ENCODE measurements around the gene TNFAIP8L3.
"Not testable (repeated sequence)": the region's sequence is repeated elsewhere in the genome, so short reads cannot be mapped to it uniquely, and the experiment has no call there.

Gene TNFAIP8L3

GRCh38 chr15:51094606-51095569 is at the start of gene TNFAIP8L3:
TNFAIP8L3 (minus strand) TSS chr15:51094906; CDS start chr15:51094595, 311 bp downstream.
- in situ Hi-C loops (cut with MboI; ENCODE audit: low pct_unique_long_range_greater_than_20kb, low sequenced_read_pairs): no loop called here
- DNase-seq: no peak

GRCh38 chr15:51144021-51144532 is 49.4 kb upstream of the TNFAIP8L3 start:
- in situ Hi-C loops (cut with MboI; ENCODE audit: low pct_unique_long_range_greater_than_20kb, low sequenced_read_pairs): no loop called here
- DNase-seq: no peak

- in situ Hi-C loops (cut with MboI; ENCODE audit: low pct_unique_long_range_greater_than_20kb, low sequenced_read_pairs); DNase-seq: not testable (repeated sequence)
Measured at GRCh38 chr15:51140347-51140746, 45.6 kb upstream of the TNFAIP8L3 start.

GRCh38 chr15:51139091-51139490 is 44.4 kb upstream of the TNFAIP8L3 start:
- no peak for DNase-seq
- in situ Hi-C loops (cut with MboI; ENCODE audit: low pct_unique_long_range_greater_than_20kb, low sequenced_read_pairs): no loop called here

- DNase-seq: no peak
- in situ Hi-C loops (cut with MboI; ENCODE audit: low pct_unique_long_range_greater_than_20kb, low sequenced_read_pairs): no loop called here
Measured at GRCh38 chr15:51137880-51138430, 43.2 kb upstream of the TNFAIP8L3 start.

GRCh38 chr15:51137024-51137423 is 42.3 kb upstream of the TNFAIP8L3 start:
- in situ Hi-C loops (cut with MboI; ENCODE audit: low pct_unique_long_range_greater_than_20kb, low sequenced_read_pairs): no loop called here
- DNase-seq: no peak

- DNase-seq: no peak
- in situ Hi-C loops (cut with MboI; ENCODE audit: low pct_unique_long_range_greater_than_20kb, low sequenced_read_pairs): no loop called here
Measured at GRCh38 chr15:51135276-51135675, 40.6 kb upstream of the TNFAIP8L3 start.

GRCh38 chr15:51134416-51135199 is 39.9 kb upstream of the TNFAIP8L3 start:
- in situ Hi-C loops (cut with MboI; ENCODE audit: low pct_unique_long_range_greater_than_20kb, low sequenced_read_pairs): no loop called here
- no peak for DNase-seq

- no peak for DNase-seq
- in situ Hi-C loops (cut with MboI; ENCODE audit: low pct_unique_long_range_greater_than_20kb, low sequenced_read_pairs): no loop called here
Measured at GRCh38 chr15:51133140-51133765, 38.5 kb upstream of the TNFAIP8L3 start.

- in situ Hi-C loops (cut with MboI; ENCODE audit: low pct_unique_long_range_greater_than_20kb, low sequenced_read_pairs): no loop called here
Measured at GRCh38 chr15:51132384-51133139, 37.9 kb upstream of the TNFAIP8L3 start.

GRCh38 chr15:51131596-51132290 is 37.0 kb upstream of the TNFAIP8L3 start:
- no peak for DNase-seq
- in situ Hi-C loops (cut with MboI; ENCODE audit: low pct_unique_long_range_greater_than_20kb, low sequenced_read_pairs): no loop called here

More at GRCh38 chr15:51132384-51133139, 37.9 kb upstream of the TNFAIP8L3 start:
- peak; percentile 41 for DNase-seq

GRCh38 chr15:51130344-51130743 is 35.6 kb upstream of the TNFAIP8L3 start:
- no peak for DNase-seq
- in situ Hi-C loops (cut with MboI; ENCODE audit: low pct_unique_long_range_greater_than_20kb, low sequenced_read_pairs): no loop called here

GRCh38 chr15:51129535-51130188 is 35.0 kb upstream of the TNFAIP8L3 start:
- DNase-seq: no peak
- in situ Hi-C loops (cut with MboI; ENCODE audit: low pct_unique_long_range_greater_than_20kb, low sequenced_read_pairs): no loop called here

- no peak for DNase-seq
- in situ Hi-C loops (cut with MboI; ENCODE audit: low pct_unique_long_range_greater_than_20kb, low sequenced_read_pairs): no loop called here
Measured at GRCh38 chr15:51128701-51129100, 34.0 kb upstream of the TNFAIP8L3 start.

GRCh38 chr15:51126842-51127241 is 32.1 kb upstream of the TNFAIP8L3 start:
- in situ Hi-C loops (cut with MboI; ENCODE audit: low pct_unique_long_range_greater_than_20kb, low sequenced_read_pairs): no loop called here
- peak; percentile 25 for DNase-seq

GRCh38 chr15:51123002-51123401 is 28.3 kb upstream of the TNFAIP8L3 start:
- DNase-seq; in situ Hi-C loops (cut with MboI; ENCODE audit: low pct_unique_long_range_greater_than_20kb, low sequenced_read_pairs): not testable (repeated sequence)

- no peak for DNase-seq
- in situ Hi-C loops (cut with MboI; ENCODE audit: low pct_unique_long_range_greater_than_20kb, low sequenced_read_pairs): no loop called here
Measured at GRCh38 chr15:51121631-51122225, 27.0 kb upstream of the TNFAIP8L3 start.

Measured in KBM-7 (cell line).